Upper lobe of right lung (tissue), 1 donor: ENCODE measurements around the gene ID1. TPM values are rescaled to one million over a fixed set of nuclear protein-coding genes. Genes with fewer than 3 reads are reported as not detected.
"Not testable (repeated sequence)": the region's sequence is repeated elsewhere in the genome, so short reads cannot be mapped to it uniquely, and the experiment has no call there.

Experiments used
- ATAC-seq: fragments of 200-7000 bp; cut with Tn5 transposase; one replicate; pipeline ENCODE4 v1.9.1; 2020; ENCODE audit warnings: mild to moderate bottlenecking, moderate library complexity
- DNase-seq: peaks from one replicate; pipeline ENCODE4 v3.0.0-alpha.2; 2020
- H3K27ac ChIP-seq: fragments of 200-600 bp; one replicate; pipeline ENCODE4 v1.8.0; 2022
- H3K27me3 ChIP-seq: fragments of 200-600 bp; one replicate; pipeline ENCODE4 v1.8.0; 2022; ENCODE audit warnings: mild to moderate bottlenecking
- H3K36me3 ChIP-seq: fragments of 200-600 bp; one replicate; pipeline ENCODE4 v1.8.0; 2022
- H3K4me1 ChIP-seq: fragments of 200-600 bp; one replicate; pipeline ENCODE4 v1.8.0; 2022
- H3K4me3 ChIP-seq: fragments of 200-600 bp; one replicate; pipeline ENCODE4 v1.8.0; 2022; ENCODE audit warnings: mild to moderate bottlenecking
- H3K9me3 ChIP-seq: fragments of 200-600 bp; one replicate; pipeline ENCODE4 v1.8.0; 2022
- CTCF ChIP-seq: fragments of 200-600 bp; IDR thresholded peaks from one replicate; pipeline ENCODE4 v1.8.0; 2022; ENCODE audit warnings: antibody characterized with exemption
- intact Hi-C: fragments of 100-400 bp; cut with DNase I; formaldehyde crosslinking; loops from one replicate; pipeline ENCODE4 v1.11.0; 2022
- total RNA-seq: library from RNA; stranded (reverse); fragmentation: NEBNext Ultra II Directional; extraction: Animal tissue kit (Norgen Biotek cat#: 25700); gene quantifications from one replicate; pipeline ENCODE4 v1.2.1, GENCODE V29; 2021
- donor health status: DM: no; HTN: yes; CAD: no; lungs with severe emphysema.

ID1 gene
- total RNA-seq, 1 donor from 2014 or later, result 515 TPM

DNA sequence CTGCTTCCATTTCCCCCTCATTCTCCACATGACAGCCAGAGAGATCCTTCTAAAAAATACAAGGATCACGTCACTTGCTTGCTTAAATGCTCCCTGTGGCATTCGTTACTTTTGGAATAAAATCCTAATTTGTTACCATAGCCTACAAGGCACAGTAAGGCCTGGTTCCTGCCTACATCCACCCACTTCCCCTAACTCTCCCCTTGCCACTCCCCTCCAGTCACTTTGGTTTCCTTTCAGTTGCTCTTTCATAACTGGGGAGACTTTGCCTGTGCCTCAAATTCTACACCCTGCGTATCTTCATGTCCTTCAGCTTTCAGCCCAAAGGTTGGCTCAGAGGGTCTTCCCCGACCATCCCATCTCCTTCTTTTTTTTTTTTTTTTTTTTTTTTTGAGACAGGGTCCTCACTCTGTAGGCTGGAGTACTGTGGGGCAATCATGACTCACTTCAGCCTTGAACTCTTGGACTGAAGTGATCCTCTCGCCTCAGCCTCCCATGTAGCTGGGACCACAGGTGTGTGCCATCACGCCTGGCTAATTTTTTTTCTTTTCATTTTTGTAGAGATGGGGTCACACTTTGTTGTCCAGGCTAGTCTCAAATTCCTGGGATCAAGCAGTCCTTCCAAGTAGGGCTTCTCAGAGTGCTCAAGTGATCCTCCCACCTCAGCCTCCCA, 12.5 kb downstream of the ID1 start:
- Histone ChIP-seq H3K4me1 (peaks cover 2% of the 10 kb centered on the region), H3K27ac (no peak overlapping the region), H3K36me3 (no peaks in the 10 kb centered on the region), H3K27me3 (no peaks in the 10 kb centered on the region), H3K4me3 (no peak overlapping the region), H3K9me3 (no peaks in the 10 kb centered on the region)
- ATAC-seq, result peak; percentile 44
- intact Hi-C loops, result no loop called here
- no peak for DNase-seq
- no peak for TF ChIP-seq CTCF

GRCh38 chr20:31620246-31620645, 15.2 kb downstream of the ID1 start:
- no peaks in the 10 kb centered on the region for H3K27me3 ChIP-seq
- H3K27ac ChIP-seq, result no peak overlapping the region
- ATAC-seq, result no peak
- no peaks in the 10 kb centered on the region for H3K9me3 ChIP-seq
- no peaks in the 10 kb centered on the region for H3K36me3 ChIP-seq
- intact Hi-C loops, result no loop called here
- no peak for TF ChIP-seq CTCF
- H3K4me1 ChIP-seq, result no peaks in the 10 kb centered on the region
- DNase-seq, result no peak
- no peak overlapping the region for H3K4me3 ChIP-seq

DNA sequence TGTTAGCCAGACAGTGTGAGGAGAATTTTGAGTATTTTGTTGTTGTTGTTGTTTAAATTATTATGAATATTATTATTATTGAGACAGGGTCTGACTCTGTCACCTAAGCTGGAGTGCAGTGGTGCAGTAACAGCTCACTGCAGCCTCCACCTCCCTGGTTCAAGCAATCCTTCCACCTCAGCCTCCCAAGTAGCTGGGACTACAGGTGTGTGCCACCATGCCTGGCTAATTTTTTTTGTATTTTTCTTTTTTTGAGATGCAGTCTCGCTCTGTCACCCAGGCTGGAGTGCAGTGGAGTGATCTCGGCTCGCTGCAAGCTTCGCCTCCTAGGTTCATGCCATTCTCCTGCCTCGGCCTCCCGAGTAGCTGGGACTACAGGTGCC, 18.0 kb downstream of the ID1 start:
- H3K27me3 ChIP-seq, intact Hi-C loops, H3K9me3 ChIP-seq, H3K4me3 ChIP-seq, H3K27ac ChIP-seq, ATAC-seq, H3K4me1 ChIP-seq, H3K36me3 ChIP-seq, DNase-seq: not testable (repeated sequence)

DNA sequence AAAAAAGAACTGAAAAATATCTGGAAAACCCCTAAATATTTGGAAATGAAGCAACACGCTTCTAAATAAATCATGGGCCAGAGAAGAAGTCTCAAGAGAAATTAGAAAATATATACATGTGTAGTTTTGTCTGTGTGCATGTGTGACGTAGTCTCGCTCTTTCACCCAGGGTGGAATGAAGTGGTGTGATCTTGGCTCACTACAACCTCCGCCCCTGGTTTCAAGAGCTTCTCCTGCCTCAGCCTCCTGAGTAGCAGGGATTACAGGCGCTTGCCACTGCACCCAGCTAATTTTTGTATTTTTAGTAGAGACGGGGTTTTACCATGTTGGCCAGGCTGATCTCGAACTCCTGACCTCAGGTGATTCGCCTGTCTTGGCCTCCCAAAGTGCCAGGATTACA, 21.4 kb downstream of the ID1 start:
- H3K27me3 ChIP-seq, ATAC-seq, H3K27ac ChIP-seq, H3K9me3 ChIP-seq, H3K4me1 ChIP-seq, H3K4me3 ChIP-seq, DNase-seq, intact Hi-C loops, H3K36me3 ChIP-seq: not testable (repeated sequence)

DNA sequence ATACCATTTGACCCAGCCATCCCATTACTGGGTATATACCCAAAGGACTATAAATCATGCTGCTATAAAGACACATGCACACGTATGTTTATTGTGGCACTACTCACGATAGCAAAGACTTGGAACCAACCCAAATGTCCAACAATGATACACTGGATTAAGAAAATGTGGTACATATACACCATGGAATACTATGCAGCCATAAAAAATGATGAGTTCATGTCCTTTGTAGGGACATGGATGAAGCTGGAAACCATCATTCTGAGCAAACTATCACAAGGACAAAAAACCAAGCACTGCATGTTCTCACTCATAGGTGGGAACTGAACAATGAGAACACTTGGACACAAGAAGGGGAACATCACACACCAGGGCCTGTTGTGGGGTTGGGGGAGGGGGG, 23.0 kb downstream of the ID1 start:
- intact Hi-C loops, H3K36me3 ChIP-seq, ATAC-seq, DNase-seq, H3K27me3 ChIP-seq, H3K4me3 ChIP-seq, H3K9me3 ChIP-seq, H3K27ac ChIP-seq, H3K4me1 ChIP-seq: not testable (repeated sequence)

- no peak overlapping the region for H3K27ac ChIP-seq
- H3K4me1 ChIP-seq, result no peaks in the 10 kb centered on the region
- H3K9me3 ChIP-seq, result no peaks in the 10 kb centered on the region
- no peaks in the 10 kb centered on the region for H3K36me3 ChIP-seq
- DNase-seq (no peak), ATAC-seq (no peak)
- H3K27me3 ChIP-seq, result no peaks in the 10 kb centered on the region
- intact Hi-C loops, result no loop called here
- H3K4me3 ChIP-seq, result no peak overlapping the region
- no peak for TF ChIP-seq CTCF
Observed at GRCh38 chr20:31630187-31630790, 25.2 kb downstream of the ID1 start.

DNA sequence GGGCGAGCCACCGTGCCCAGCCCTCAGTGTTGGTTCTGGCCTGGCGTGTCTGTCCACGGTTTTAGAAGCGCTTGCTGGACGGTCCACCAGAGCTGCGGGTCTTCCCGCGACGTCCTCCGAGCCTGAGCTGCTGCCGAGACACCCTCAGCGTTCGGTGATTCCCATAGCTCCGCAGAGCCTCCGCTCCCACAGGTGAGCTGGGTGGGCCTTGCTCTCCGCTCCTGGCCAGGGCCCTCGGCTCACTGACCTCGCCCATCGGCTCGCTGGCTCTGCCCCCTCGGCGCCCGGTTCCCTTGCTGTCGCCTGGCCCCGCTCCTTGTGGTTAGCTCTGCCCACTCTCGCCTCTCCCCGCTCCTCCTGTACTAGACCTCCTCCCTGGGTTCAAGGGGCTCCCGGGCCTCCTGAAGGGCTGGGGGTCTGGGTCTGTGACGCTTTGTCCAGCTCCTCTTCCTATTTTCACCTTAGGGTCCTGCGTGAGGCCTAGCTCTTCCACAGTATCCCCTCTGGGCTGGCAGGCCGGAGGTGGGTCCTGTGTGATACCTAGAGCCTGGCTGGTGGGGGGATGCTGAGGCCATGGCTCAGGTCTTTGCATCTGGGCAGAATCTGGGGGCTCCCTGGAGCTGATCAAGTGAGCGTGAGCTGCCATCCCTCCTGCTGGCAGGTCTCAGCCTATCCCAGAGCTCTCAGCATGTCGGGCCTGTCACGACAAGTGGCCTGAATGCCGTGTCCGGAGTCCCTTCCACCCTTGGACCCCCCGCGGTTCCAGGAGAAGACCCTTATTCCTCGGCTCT, 27.7 kb downstream of the ID1 start:
- Histone ChIP-seq H3K27ac (peak overlapping the region; percentile 55), H3K27me3 (peaks cover 2% of the 10 kb centered on the region), H3K36me3 (no peaks in the 10 kb centered on the region), H3K4me3 (no peak overlapping the region), H3K4me1 (no peaks in the 10 kb centered on the region), H3K9me3 (no peaks in the 10 kb centered on the region)
- TF ChIP-seq CTCF, result no peak
- intact Hi-C loops, result no loop called here
- ATAC-seq, result peak; percentile 5
- DNase-seq, result no peak
